ENCODE measurements around the gene TMEM163.

TMEM163 gene

DNA sequence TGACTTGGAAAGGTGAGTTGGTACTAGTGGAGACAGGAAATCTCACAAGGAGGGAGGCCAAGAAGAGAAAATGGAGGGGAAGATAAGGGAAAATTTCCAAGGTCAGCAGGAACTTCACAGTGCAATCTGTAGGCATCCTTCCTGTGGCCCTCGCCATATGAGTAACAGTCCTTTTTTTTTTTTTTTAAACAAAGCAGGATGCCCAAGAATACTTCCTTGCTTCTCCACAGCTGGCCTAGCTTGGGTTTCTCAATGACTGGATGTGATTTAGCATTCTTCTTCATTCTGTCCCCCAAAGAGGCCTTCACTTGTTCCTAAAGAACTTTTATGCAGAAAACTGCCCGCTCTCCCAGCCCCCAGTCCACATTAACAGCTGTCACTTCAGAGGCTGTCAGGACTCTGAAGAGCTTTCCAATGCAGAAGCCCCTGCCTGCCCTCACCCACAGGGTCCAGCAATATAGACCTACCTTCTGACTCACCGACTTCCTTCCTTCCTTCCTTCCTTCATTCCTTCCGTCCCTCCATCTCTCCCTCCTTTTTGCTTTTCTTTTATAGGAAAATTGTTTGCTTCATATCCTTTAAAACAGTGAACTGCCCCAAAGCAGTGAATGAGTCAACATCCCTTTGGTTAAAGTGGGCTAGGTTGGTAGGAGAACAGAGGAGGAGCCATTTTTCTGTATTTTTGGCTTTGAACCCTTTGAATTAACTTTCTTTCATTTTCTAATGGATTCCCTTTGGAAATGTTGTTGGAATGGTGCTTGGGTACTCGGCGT is 292.9 kb downstream of the TMEM163 start:
- no peak for DNase-seq

- DNase-seq, result no peak
Measured at GRCh38 chr2:134421556-134422328, 297.1 kb downstream of the TMEM163 start.

GRCh38 chr2:134420920-134421319 is 297.9 kb downstream of the TMEM163 start:
- DNase-seq, result no peak

GRCh38 chr2:134420259-134420658 is 298.5 kb downstream of the TMEM163 start:
- no peak for DNase-seq

- DNase-seq, result no peak
Measured at GRCh38 chr2:134417968-134418582, 300.7 kb downstream of the TMEM163 start.

DNA sequence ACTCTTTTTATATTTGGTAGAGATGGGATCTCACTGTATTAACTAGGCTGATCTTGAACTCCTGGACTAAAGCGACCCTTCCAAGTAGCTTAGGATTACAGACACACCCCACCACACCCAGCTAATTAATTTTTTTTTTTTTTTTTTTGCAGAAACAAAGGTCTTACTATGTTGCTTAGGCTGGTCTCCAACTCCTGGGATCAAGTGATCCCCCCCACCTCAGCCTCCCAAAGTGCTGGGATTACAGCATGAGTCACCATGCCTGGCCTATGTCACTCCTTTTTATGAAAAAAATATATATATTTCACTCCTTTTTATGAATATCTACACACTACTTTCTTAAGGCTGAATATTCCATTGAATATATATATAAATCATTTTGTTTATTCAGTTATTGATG is 302.2 kb downstream of the TMEM163 start:
- DNase-seq, result no peak

- no peak for DNase-seq
Measured at GRCh38 chr2:134416018-134416417, 302.8 kb downstream of the TMEM163 start.

GRCh38 chr2:134413912-134414311 is 304.9 kb downstream of the TMEM163 start:
- DNase-seq, result no peak

GRCh38 chr2:134413430-134413829 is 305.4 kb downstream of the TMEM163 start:
- no peak for DNase-seq

GRCh38 chr2:134412639-134412999 is 306.2 kb downstream of the TMEM163 start:
- no peak for DNase-seq

DNA sequence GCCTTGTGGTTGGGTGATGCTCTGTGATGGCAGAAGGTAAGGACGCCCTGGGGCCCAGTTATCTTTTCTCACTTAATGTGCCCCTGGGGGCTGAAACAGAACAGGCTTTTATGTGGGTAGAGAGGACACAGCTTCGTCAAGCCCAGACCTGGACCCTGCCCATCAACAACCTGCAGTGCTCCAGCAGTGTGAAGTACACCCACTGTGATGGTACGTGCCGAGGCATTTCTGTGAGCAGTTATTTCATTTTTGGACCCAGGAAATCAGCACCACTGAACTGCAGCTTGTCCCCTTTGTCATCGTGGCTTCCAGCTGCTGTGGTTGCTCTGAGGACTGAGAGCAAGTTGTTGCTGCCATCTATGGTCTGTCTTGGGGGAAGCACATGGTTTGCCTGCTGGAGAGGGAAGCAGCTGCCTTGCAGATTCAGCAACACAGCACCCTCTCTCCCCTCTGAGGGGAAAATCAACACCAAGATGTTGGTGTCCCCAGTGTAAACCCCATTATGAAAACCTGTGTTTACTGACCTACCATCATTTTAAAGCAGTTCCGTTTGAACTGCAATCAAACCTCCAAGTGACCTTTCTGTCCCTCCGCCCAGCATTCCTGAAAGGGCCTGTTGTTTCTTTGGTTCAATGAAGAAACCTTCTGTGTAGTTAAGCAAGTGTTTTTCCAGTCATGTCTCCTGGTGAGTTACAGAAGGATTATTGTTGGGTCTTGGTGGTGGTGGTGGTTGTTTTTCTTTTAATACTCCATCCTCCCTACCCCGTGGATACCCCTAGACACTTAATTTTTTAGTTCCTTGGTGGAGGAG is 306.8 kb downstream of the TMEM163 start:
- peak; percentile 71 for DNase-seq

GRCh38 chr2:134411279-134411827 is 307.4 kb downstream of the TMEM163 start:
- no peak for DNase-seq

DNA sequence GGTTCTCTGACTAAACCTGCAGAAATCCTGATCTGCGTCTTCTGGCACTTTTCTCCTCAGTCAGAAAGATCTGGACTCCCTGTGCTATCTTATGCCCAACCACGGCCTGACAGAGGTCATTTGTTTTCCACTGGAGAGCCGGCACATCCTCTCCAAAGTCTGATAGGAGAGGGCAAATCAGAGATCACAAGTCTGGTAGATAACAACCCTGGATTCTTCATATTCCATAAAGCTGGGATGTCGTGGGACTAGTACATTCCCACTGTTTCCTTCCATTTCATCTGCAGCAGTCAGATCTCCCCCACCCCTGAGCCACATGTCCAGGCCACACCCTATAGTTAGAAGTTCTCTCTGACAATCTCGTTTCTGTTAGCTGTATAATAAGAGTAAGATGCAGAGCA is 308.0 kb downstream of the TMEM163 start:
- no peak for DNase-seq

- DNase-seq, result no peak
Measured at GRCh38 chr2:134410006-134410405, 308.8 kb downstream of the TMEM163 start.

DNA sequence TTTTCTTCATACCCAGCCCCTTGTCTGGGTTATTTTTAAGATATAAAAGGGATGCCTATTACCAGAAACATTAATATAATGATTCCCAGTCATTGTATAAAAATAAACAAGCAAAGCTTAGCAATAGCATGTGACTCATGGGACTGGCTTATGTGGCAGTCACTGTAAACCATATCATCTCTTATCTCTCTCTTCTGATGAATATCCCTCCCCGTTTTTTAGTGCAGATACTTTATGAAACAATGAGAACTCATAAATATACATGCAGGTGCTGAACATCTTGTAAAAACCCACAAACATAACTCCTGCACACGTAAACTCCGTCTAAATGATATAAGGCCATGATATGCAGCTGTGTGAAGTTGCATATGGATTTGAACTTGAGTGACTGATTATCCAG is 310.0 kb downstream of the TMEM163 start:
- no peak for DNase-seq

DNA sequence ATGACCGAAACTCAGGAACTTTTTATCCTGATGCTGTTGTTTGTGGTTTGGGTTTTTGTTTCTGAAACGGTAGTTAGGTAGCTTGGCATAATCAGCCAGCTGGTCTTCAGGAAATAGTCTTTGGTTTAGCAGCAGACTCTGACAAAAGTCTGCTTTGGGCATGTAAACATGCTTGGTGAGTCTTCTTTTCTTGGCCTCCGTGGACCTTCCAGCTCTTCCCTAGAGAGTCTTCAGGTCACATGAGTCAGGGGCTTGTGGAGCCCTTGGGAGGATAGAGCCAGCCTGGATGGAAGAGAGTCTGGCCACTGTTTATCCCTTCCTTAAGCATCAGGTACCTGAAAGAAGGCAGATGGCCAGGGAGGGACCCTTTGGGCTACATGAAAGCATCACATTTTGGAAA is 310.4 kb downstream of the TMEM163 start:
- DNase-seq, result no peak

DNA sequence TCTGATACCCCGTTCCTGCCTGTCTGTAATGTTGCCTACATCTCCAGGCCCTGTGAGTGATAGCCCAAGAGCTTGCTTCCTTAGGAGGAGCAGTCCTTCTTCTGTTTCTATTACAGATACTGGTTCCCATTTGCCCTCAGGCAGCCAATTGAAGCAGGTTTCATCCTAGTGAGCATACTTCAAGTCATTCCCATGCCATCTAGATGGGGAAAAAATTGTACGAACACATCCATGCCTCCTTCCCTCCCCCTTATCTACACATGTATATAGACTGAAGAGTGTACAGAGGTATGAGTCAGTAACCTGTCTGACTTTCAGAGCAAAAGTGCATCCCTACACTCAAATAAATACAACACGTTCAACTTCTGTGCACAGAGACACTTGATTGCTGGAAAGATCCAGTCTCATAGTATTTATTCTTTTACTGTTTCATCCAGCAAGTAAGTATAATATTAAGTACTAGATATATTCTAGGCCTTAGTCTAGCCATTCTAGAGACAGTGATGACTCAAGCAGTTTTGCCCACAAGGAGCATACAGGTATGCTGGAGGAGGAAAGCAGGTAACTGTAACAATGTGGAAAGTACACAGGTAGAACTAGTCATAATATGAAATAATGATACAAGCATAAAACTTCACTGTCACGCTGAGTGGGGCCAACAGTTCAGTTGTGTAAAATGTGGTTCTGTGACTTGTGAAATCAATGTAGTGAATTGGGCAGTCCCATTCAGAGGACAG is 311.5 kb downstream of the TMEM163 start:
- DNase-seq, result no peak

- DNase-seq, result no peak
Measured at GRCh38 chr2:134406736-134407135, 312.1 kb downstream of the TMEM163 start.

DNA sequence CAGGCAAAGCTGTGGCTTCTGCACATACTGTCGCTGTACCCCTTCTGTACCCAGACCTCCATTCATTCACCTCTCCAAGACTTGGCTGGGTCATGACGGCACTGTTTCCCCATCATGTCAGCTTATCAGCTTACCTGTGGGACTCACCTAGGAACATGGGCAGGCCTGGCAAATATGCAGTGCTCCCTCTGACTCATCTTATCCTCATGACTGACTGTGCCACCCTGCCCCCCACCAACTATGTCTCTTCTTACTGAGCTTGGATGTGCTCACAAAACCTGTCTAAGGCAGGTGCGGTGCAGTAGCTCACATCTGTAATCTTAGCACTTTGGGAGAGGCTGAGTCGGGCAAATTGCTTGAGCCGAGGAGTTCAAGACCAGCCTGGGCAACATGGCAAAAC is 312.5 kb downstream of the TMEM163 start:
- DNase-seq, result peak; percentile 5

All from activated CD4-positive, alpha-beta T cell treated with anti-CD3 and anti-CD28 coated beads for 48 hours (primary cell).